ENCODE data around the gene RFT1. TPM values are rescaled to one million over a fixed set of nuclear protein-coding genes. Genes with fewer than 3 reads are reported as not detected.
A peak's percentile ranks its signal among the peaks of the same experiment; 100 is the strongest.
"Not testable (repeated sequence)": the region's sequence is repeated elsewhere in the genome, so short reads cannot be mapped to it uniquely, and the experiment has no call there.

The RFT1 gene
- total RNA-seq, 1 experiment from 2014 or later, result 18.0 TPM

- DNase-seq (ENCODE audit: low read depth in 1 of 2, low spot score in 2 of 2), result no peak
- Histone ChIP-seq H3K9me3 (replicated peaks) (no peaks in the 10 kb centered on the region), H3K27ac (no peak overlapping the region), H3K4me3 (no peak overlapping the region), H3K27me3 (replicated peaks) (no peaks in the 10 kb centered on the region), H3K4me1 (replicated peaks) (peaks cover 8% of the 10 kb centered on the region), H3K36me3 (no peaks in the 10 kb centered on the region)
Measured at GRCh38 chr3:53074761-53075742, 55.2 kb downstream of the RFT1 start.

DNA sequence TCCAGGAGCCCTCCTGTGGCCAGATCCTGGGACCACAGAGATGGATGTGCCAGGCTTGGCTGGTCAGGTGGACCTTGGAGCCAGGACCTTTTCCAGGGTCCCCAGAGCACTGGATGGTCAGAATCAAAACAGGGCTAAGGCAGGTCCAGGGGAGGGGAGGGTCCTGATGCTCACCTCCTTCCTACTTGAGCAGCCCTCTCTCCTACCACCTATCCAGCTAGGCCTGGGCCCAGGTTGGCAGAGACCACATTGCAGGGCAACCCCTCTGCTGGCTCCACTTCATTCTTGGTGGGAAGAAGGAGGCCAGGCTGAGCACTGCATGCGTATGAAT, 55.9 kb downstream of the RFT1 start:
- Histone ChIP-seq H3K27me3 (replicated peaks) (no peaks in the 10 kb centered on the region), H3K27ac (no peak overlapping the region), H3K4me1 (replicated peaks) (peaks cover 8% of the 10 kb centered on the region), H3K4me3 (no peak overlapping the region), H3K9me3 (replicated peaks) (no peaks in the 10 kb centered on the region), H3K36me3 (no peaks in the 10 kb centered on the region)
- DNase-seq (ENCODE audit: low read depth in 1 of 2, low spot score in 2 of 2), result no peak

- no peak for DNase-seq (ENCODE audit: low read depth in 1 of 2, low spot score in 2 of 2)
- H3K36me3 ChIP-seq, result no peaks in the 10 kb centered on the region
- no peaks in the 10 kb centered on the region for H3K27me3 ChIP-seq (replicated peaks)
- H3K4me3 ChIP-seq, result no peak overlapping the region
- no peaks in the 10 kb centered on the region for H3K9me3 ChIP-seq (replicated peaks)
- peaks cover 8% of the 10 kb centered on the region for H3K4me1 ChIP-seq (replicated peaks)
- no peak overlapping the region for H3K27ac ChIP-seq
Measured at GRCh38 chr3:53073553-53074365, 56.5 kb downstream of the RFT1 start.

GRCh38 chr3:53072653-53073552, 57.3 kb downstream of the RFT1 start:
- no peaks in the 10 kb centered on the region for H3K27me3 ChIP-seq (replicated peaks)
- no peak overlapping the region for H3K27ac ChIP-seq
- H3K9me3 ChIP-seq (replicated peaks), result no peaks in the 10 kb centered on the region
- no peak overlapping the region for H3K4me3 ChIP-seq
- DNase-seq (ENCODE audit: low read depth in 1 of 2, low spot score in 2 of 2), result peak; percentile 53 to 82
- H3K4me1 ChIP-seq (replicated peaks), result peaks cover 8% of the 10 kb centered on the region
- H3K36me3 ChIP-seq, result no peaks in the 10 kb centered on the region

DNA sequence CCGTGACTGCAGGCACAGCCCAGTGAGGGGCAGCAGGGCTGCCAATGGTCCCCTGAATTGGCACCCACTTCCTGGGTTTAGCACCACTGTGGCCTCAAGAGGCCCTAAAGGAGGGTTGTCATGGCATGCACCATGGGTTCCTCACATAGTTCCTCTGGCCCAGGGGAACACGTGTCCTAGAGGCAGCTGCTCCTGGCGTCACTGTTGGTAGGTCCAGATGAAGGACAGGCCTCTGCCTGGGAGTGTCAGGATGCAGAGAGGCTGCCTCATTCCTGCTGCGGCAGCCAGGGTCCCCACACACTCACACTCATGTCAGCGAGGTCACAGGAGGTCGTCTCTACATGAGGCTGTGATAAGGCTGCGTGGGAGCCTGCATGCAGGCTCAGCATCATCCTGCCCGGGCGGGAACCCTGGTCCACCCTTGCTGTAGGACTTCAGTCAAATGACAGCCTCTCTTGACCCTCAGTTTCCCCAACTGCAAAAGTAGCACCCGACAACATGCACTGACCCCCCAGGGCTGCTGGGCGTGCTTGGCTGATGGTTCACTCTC, 58.3 kb downstream of the RFT1 start:
- Histone ChIP-seq H3K27ac (no peak overlapping the region), H3K4me3 (no peak overlapping the region), H3K27me3 (replicated peaks) (no peaks in the 10 kb centered on the region), H3K4me1 (replicated peaks) (peaks cover 8% of the 10 kb centered on the region), H3K36me3 (no peaks in the 10 kb centered on the region), H3K9me3 (replicated peaks) (no peaks in the 10 kb centered on the region)
- DNase-seq (ENCODE audit: low read depth in 1 of 2, low spot score in 2 of 2), result no peak

GRCh38 chr3:53069422-53070068, 60.7 kb downstream of the RFT1 start:
- H3K27me3 ChIP-seq (replicated peaks), result no peaks in the 10 kb centered on the region
- H3K4me3 ChIP-seq, result no peak overlapping the region
- peaks cover 8% of the 10 kb centered on the region for H3K4me1 ChIP-seq (replicated peaks)
- H3K9me3 ChIP-seq (replicated peaks), result no peaks in the 10 kb centered on the region
- no peak for DNase-seq (ENCODE audit: low read depth in 1 of 2, low spot score in 2 of 2)
- no peak overlapping the region for H3K27ac ChIP-seq
- H3K36me3 ChIP-seq, result no peaks in the 10 kb centered on the region

DNA sequence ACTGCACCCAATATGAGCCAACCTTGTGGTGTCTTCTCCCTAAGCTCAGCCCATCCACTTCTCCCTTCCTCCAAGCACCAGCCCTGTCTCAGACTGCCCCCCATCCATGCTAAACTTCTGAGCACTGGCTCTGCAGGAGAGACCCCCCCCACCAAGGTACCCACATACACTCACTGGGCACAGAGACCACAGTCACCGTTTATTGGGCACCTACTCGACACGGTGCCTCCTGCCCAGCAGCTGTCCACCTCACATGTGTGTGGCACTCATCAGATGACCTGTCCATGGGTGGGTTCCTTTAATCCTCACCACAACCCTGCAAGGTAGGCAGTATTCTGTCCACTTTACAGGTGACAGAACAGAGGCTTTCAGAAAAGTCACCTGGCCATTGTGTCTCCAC, 62.1 kb downstream of the RFT1 start:
- H3K4me1 ChIP-seq (replicated peaks), result peaks cover 8% of the 10 kb centered on the region
- H3K27me3 ChIP-seq (replicated peaks), result no peaks in the 10 kb centered on the region
- no peak overlapping the region for H3K27ac ChIP-seq
- no peaks in the 10 kb centered on the region for H3K36me3 ChIP-seq
- no peak overlapping the region for H3K4me3 ChIP-seq
- DNase-seq (ENCODE audit: low read depth in 1 of 2, low spot score in 2 of 2), result no peak
- no peaks in the 10 kb centered on the region for H3K9me3 ChIP-seq (replicated peaks)

GRCh38 chr3:53067567-53067966, 62.7 kb downstream of the RFT1 start:
- DNase-seq (ENCODE audit: low read depth in 1 of 2, low spot score in 2 of 2), result no peak
- H3K27me3 ChIP-seq (replicated peaks), result no peaks in the 10 kb centered on the region
- H3K4me1 ChIP-seq (replicated peaks), result peaks cover 3% of the 10 kb centered on the region
- no peaks in the 10 kb centered on the region for H3K9me3 ChIP-seq (replicated peaks)
- H3K36me3 ChIP-seq, result no peaks in the 10 kb centered on the region
- no peak overlapping the region for H3K4me3 ChIP-seq
- H3K27ac ChIP-seq, result no peak overlapping the region

DNA sequence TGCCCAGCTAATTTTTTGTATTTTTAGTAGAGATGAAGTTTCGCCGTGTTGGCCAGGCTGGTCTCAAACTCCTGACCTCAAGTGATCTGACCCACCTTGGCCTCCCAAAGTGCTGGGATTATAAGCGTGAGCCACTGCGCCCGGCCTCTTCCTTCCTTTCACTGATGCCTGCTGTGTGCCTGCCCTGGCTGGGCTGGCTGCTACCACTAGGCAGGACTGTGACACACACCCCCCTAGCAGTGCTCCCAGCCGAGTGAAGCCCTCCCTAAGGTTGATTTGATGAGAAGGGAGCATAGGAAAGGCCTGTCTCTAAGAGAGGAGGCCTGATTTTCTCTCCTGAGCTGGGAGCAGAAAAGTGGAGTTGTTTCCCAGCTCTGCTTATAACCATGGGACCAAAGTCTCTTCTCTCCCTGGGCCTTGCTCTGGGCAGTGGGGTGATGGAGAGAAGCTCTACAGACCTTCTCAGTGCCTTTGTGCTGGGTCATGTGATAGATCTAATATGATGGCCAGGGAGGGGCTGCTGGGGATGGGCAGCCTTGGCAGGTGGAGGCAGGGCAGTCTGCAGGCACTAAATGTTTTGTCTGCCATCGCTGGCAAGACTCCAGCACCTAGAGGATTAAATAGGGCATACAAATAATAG, 64.3 kb downstream of the RFT1 start:
- no peaks in the 10 kb centered on the region for H3K36me3 ChIP-seq
- no peak overlapping the region for H3K4me3 ChIP-seq
- DNase-seq (ENCODE audit: low read depth in 1 of 2, low spot score in 2 of 2), result no peak
- H3K9me3 ChIP-seq (replicated peaks), result no peaks in the 10 kb centered on the region
- H3K27ac ChIP-seq, result no peak overlapping the region
- H3K27me3 ChIP-seq (replicated peaks), result 0 out of 2 replicates have a peak, but pooled peaks cover 3% of the 10 kb centered on the region
- H3K4me1 ChIP-seq (replicated peaks), result no peaks in the 10 kb centered on the region

DNA sequence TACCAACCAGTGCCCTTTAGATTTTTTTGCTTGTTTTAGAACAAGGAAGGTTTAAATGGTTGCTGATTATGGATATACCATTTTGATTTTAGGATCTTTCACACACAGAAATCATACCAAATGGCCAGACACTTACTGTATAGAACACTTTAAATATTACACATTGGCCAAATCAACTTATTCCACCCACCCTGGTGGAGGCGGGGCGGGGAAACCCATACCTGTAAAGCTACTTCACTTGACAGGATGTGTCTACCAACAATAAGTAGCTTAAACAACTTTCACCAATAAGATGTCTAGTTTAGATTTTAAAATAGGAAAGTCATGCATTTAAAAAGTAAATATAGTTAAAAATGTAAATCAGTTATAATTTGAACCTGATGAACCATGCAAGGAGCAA, 67.3 kb downstream of the RFT1 start:
- H3K9me3 ChIP-seq (replicated peaks), result no peaks in the 10 kb centered on the region
- no peaks in the 10 kb centered on the region for H3K4me1 ChIP-seq (replicated peaks)
- 0 out of 2 replicates have a peak, but pooled peaks cover 3% of the 10 kb centered on the region for H3K27me3 ChIP-seq (replicated peaks)
- H3K27ac ChIP-seq, result no peak overlapping the region
- H3K36me3 ChIP-seq, result no peaks in the 10 kb centered on the region
- H3K4me3 ChIP-seq, result no peak overlapping the region
- no peak for DNase-seq (ENCODE audit: low read depth in 1 of 2, low spot score in 2 of 2)

- Histone ChIP-seq H3K4me1 (replicated peaks) (no peaks in the 10 kb centered on the region), H3K27me3 (replicated peaks) (no peaks in the 10 kb centered on the region), H3K27ac (no peak overlapping the region), H3K4me3 (no peak overlapping the region), H3K9me3 (replicated peaks) (no peaks in the 10 kb centered on the region), H3K36me3 (no peaks in the 10 kb centered on the region)
- DNase-seq (ENCODE audit: low read depth in 1 of 2, low spot score in 2 of 2), result no peak
Measured at GRCh38 chr3:53056442-53056841, 73.8 kb downstream of the RFT1 start.

GRCh38 chr3:53054233-53054632, 76.0 kb downstream of the RFT1 start:
- H3K4me3 ChIP-seq; H3K9me3 ChIP-seq (replicated peaks); H3K36me3 ChIP-seq; H3K27me3 ChIP-seq (replicated peaks); H3K4me1 ChIP-seq (replicated peaks); DNase-seq (ENCODE audit: low read depth in 1 of 2, low spot score in 2 of 2); H3K27ac ChIP-seq: not testable (repeated sequence)

Data from SJSA1 (cell line).